PFSK-1 (cell line): ENCODE data around the gene RPGRIP1L.

ENCODE experiments used
- FOXP2 ChIP-seq: optimal IDR thresholded peaks from 2 replicates; pipeline ENCODE3; 2011; ENCODE audit warnings: borderline replicate concordance, control low read depth, inconsistent platforms; ENCODE audit not compliant: insufficient read depth; ENCODE audit errors: extremely low read length, extremely low read depth
- POLR2AphosphoS5 ChIP-seq: IDR thresholded peaks from 2 replicates; pipeline ENCODE4 v1.6.1; 2012; ENCODE audit warnings: low read depth, mild to moderate bottlenecking, control low read depth, low read length, moderate library complexity
- SIN3A ChIP-seq: IDR thresholded peaks from 2 replicates; pipeline ENCODE4 v1.6.1; 2012; ENCODE audit warnings: mild to moderate bottlenecking, low read length, moderate library complexity, borderline replicate concordance; ENCODE audit not compliant: insufficient read depth
- TAF1 ChIP-seq: IDR thresholded peaks from 2 replicates; pipeline ENCODE4 v1.6.1; 2012; ENCODE audit warnings: low read length, control low read depth, borderline replicate concordance; ENCODE audit not compliant: insufficient read depth
- TF ChIP-seq, protein P1 (sequence below), 2 experiments: IDR thresholded peaks; 2 replicates each; pipeline versions ENCODE4 v1.6.1 to v1.8.0; 2011 to 2012; ENCODE audit warnings: low read depth in 2 of 2, low read length in 2 of 2, control low read depth in 1 of 2, inconsistent platforms in 1 of 2, mild to moderate bottlenecking in 1 of 2, moderate library complexity in 1 of 2; ENCODE audit not compliant: insufficient read depth in 1 of 2

Gene RPGRIP1L

DNA sequence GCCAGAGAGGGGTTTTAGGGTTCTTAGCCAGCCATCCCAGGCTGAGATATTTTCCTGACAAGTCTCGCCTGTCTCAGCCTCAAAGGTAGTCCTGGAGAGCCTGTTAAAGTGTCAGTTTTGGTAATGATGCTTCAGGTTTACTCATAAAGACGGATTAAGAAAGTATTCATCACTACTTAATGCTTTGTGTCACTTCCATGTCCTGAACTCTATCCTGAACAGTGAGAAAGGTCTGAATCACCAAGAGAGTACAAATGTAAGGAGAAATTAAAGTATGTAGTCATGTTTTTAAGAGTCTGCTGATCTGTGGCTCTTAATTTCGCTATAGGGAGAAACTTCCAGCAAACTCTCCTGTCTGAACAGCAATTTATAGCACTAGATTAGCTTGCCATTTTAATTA lies 14.0 kb downstream of the RPGRIP1L start:
- TF ChIP-seq FOXP2 (no peak), SIN3A (no peak), TAF1 (no peak), POLR2AphosphoS5 (no peak)
- TF ChIP-seq, protein P1, sequence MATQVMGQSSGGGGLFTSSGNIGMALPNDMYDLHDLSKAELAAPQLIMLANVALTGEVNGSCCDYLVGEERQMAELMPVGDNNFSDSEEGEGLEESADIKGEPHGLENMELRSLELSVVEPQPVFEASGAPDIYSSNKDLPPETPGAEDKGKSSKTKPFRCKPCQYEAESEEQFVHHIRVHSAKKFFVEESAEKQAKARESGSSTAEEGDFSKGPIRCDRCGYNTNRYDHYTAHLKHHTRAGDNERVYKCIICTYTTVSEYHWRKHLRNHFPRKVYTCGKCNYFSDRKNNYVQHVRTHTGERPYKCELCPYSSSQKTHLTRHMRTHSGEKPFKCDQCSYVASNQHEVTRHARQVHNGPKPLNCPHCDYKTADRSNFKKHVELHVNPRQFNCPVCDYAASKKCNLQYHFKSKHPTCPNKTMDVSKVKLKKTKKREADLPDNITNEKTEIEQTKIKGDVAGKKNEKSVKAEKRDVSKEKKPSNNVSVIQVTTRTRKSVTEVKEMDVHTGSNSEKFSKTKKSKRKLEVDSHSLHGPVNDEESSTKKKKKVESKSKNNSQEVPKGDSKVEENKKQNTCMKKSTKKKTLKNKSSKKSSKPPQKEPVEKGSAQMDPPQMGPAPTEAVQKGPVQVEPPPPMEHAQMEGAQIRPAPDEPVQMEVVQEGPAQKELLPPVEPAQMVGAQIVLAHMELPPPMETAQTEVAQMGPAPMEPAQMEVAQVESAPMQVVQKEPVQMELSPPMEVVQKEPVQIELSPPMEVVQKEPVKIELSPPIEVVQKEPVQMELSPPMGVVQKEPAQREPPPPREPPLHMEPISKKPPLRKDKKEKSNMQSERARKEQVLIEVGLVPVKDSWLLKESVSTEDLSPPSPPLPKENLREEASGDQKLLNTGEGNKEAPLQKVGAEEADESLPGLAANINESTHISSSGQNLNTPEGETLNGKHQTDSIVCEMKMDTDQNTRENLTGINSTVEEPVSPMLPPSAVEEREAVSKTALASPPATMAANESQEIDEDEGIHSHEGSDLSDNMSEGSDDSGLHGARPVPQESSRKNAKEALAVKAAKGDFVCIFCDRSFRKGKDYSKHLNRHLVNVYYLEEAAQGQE (IDR thresholded peaks at IDR 0.05; ENCODE audit: insufficient read depth in 1 of 2, low read depth in 2 of 2, low read length in 2 of 2): no peak

DNA sequence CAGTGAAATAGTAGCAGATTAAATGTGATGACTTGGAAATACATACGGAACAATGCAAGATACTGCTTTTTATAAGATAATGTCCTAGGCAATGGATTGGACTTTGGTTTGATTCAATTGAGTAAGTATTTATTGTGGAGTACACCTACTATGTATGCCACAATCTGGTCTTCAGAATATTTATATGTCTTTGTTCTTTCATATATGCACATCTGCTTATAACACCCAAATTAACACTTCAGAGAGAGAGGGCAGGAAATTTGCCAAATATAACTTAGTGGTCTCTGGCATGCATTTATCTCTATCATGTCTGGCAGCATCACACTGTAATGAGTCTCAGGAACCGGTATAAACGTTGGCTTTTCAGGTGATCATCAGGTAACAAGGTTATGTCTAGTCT lies 16.9 kb downstream of the RPGRIP1L start:
- TF ChIP-seq, protein P1 (IDR thresholded peaks at IDR 0.05; ENCODE audit: insufficient read depth in 1 of 2, low read depth in 2 of 2, low read length in 2 of 2): no peak
- TF ChIP-seq FOXP2 (no peak), SIN3A (no peak), POLR2AphosphoS5 (no peak), TAF1 (no peak)

DNA sequence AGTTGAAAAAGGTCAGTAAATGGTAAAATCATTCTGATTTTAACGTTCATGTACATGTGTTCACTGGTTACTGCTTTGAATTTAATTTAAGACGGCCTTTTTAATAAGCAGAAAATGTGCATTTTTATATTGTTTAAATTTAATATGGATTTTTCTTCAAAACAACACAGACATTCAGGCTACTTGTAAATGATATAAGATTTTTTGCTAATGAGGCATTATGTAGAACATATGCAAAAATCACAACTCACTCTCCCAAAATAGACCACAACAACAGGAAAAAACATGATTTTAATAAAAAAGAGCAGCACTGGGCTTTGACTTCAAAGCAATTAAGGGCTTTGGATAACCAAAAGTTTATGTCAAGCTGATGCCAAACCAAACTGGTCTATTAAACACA lies 22.3 kb downstream of the RPGRIP1L start:
- TF ChIP-seq SIN3A: no peak
- TF ChIP-seq POLR2AphosphoS5: no peak
- TF ChIP-seq TAF1: no peak
- TF ChIP-seq, protein P1 (IDR thresholded peaks at IDR 0.05; ENCODE audit: insufficient read depth in 1 of 2, low read depth in 2 of 2, low read length in 2 of 2): no peak
- TF ChIP-seq FOXP2: no peak

DNA sequence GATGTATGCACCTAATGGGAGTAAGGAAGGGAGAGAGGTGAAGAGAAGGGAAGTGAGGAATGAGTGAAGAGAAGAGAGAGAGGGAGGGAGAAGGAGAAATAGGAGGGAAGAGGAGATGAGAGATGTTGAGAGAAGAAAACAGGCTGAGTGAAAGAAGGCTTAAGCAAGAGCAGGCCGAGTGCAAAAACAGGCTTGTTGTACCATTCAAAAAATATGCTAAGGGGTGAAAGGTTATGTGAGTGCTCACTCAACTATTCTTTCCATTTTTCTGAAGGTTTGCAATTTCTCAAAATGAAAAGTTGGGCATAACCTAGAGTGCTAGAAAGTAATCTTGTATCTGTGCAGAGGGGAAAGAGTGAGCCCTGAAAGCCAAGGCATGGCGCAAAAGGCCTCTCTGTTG lies 22.9 kb downstream of the RPGRIP1L start:
- TF ChIP-seq POLR2AphosphoS5 (no peak), FOXP2 (no peak), TAF1 (no peak), SIN3A (no peak)
- TF ChIP-seq, protein P1 (IDR thresholded peaks at IDR 0.05; ENCODE audit: insufficient read depth in 1 of 2, low read depth in 2 of 2, low read length in 2 of 2): no peak

DNA sequence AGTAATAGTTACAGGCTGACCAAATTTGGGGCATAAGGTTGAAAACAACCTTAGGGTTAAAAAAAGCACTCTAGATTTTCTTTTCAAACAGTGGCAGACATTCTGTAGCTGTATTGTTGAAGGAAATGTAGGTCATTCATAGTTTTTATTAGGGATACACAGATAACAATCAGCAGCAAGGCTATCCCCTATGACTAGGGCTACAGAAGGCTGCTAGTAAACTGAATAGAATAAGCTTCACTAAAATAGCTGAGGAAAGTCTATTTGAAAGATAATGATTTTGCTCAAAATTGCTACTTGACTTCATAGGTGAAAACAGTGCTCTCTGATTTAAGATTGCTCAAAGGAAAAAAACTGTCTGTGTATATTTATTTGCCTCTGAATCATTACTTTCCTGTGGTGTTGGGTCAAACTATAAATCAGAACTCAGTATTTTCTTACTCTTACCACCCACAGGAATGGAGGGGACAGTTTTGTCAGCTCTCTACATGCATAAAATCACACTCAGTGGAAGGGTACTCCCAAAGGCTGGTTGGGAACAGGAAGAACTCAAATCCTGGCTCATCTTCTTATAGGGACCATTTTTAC lies 24.8 kb downstream of the RPGRIP1L start:
- TF ChIP-seq FOXP2: no peak
- TF ChIP-seq POLR2AphosphoS5: no peak
- no peak for TF ChIP-seq TAF1
- TF ChIP-seq, protein P1 (IDR thresholded peaks at IDR 0.05; ENCODE audit: insufficient read depth in 1 of 2, low read depth in 2 of 2, low read length in 2 of 2): no peak
- no peak for TF ChIP-seq SIN3A
